T47D (cell line): ENCODE measurements around the gene ALDH16A1.

Source experiments
- DNase-seq, 2 experiments: peaks; one replicate each; pipeline versions ENCODE4 v3.0.0 to v3.0.0-alpha.2; 2011 to 2012; ENCODE audit warnings: low read depth in 1 of 2, low spot score in 1 of 2
- JUND ChIP-seq: IDR thresholded peaks from 2 replicates; pipeline ENCODE4 v1.6.1; 2012; ENCODE audit warnings: low read depth
- in situ Hi-C: cut with HindIII; loops from 2 replicates; pipeline ENCODE4 v1.10.0; 2016; ENCODE audit warnings: low sequenced_read_pairs, low pct_unique_long_range_greater_than_20kb

The ALDH16A1 gene

DNA sequence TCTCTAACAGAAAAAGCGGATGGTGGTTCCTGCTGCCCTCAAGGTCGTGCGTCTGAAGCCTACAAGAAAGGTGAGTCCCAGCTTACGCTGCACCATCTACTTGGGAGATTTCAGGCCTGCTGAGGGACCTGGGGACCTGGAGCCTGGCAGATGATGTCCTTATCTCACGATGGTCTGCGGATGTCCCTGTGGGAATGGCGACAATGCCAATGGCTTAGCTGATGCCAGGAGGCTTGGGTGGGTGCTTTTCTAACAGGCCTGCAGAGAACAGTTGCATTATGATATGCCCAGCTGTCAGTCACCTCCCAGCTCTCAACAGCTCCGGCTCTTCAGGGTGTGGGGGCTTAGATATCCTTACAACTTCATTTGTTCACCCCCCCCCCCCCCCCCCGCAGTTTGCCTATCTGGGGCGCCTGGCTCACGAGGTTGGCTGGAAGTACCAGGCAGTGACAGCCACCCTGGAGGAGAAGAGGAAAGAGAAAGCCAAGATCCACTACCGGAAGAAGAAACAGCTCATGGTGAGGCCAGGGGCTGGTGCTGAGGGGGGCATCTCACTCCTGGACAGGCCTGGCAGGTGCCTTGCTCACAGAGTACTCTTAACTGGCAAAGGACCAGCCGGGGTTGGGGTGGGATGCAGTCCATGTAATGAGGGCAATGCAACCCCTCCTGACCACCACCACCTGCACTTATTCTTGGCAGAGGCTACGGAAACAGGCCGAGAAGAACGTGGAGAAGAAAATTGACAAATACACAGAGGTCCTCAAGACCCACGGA lies 38.2 kb downstream of the ALDH16A1 start:
- TF ChIP-seq JUND, result no peak
- in situ Hi-C loops, result no loop called here

DNA sequence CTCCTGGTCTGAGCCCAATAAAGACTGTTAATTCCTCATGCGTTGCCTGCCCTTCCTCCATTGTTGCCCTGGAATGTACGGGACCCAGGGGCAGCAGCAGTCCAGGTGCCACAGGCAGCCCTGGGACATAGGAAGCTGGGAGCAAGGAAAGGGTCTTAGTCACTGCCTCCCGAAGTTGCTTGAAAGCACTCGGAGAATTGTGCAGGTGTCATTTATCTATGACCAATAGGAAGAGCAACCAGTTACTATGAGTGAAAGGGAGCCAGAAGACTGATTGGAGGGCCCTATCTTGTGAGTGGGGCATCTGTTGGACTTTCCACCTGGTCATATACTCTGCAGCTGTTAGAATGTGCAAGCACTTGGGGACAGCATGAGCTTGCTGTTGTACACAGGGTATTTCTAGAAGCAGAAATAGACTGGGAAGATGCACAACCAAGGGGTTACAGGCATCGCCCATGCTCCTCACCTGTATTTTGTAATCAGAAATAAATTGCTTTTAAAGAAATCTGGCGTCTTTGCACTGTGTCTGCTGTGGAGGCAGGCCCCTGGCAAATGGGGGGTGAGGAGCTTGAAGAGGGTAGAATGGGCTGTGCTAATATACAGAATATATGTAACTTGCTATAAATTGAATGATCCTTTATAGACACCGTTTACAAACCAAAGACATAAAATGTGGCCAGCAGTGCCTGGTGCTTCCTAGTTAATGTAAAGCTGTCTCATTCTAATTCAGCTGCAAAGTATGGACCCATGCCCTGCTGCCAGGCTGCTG lies 39.0 kb downstream of the ALDH16A1 start:
- in situ Hi-C loops, result no loop called here
- TF ChIP-seq JUND, result no peak
- DNase-seq, result no peak

More for the DNA sequence above, 38.2 kb downstream of the ALDH16A1 start:
- DNase-seq, result no peak

DNA sequence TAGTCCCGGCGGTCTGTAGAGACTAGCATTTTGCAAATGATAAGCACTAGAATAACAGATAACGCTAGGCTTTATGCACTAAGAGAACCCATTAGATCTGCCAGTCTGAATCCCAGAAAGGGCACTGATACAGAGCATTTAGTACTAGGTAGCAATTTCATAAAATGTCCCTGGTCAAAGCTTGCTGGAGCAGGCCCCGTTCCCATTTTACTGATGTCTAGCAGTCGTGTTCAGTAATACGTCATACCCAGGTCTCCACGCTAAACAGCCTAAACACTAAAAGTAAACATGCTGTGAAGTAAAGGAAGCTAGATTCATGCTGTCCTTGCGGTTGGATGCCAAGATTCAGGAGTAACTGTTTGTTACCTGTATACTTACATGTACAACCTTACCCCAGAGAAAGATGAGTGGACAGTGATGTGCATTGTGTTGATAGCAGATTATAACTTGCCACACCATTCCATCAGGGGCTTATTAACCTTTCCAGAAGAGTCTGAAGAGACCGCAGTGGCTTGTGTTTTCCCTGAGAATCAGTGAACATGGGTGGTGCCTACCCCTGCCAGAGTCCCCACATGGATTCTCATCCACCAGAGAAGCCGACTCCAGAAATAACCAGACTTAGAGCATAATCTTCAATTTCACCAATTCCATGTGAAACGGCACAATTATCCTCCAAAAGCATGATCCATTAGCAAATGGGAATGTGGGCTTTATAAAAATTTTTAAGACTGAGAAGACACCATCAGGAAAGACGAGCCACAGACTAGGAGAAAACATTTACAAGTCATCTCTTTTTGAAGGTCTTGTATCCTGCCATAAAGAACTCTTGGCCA lies 39.8 kb downstream of the ALDH16A1 start:
- in situ Hi-C loops, result no loop called here
- peak; percentile 25; the same call in 1 of the 2 replicates for TF ChIP-seq JUND
- peak in 1 of 2 experiments; percentile 58 for DNase-seq

DNA sequence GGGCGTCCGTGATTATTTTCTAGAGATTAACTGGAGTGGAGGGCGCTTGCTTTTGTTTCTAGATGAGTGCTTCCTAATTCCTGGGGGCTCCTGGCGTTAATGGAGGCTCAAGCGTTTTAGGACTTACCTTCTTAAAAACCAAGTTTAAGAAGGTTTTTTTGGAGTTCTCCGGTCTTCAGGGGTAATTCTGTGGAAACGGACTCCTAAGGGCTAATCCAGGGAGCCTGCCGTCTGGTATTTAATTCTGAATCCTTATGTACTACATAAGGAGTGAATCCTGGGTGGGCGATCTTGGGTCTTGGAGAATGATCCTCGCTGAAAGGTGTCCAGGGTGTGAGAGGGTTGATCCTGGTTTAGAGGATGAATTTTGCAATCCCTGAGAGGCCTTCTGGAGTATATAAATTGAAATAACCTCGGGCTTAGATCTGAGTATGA lies 43.6 kb downstream of the ALDH16A1 start:
- in situ Hi-C loops, result no loop called here
- no peak for DNase-seq
- no peak for TF ChIP-seq JUND

DNA sequence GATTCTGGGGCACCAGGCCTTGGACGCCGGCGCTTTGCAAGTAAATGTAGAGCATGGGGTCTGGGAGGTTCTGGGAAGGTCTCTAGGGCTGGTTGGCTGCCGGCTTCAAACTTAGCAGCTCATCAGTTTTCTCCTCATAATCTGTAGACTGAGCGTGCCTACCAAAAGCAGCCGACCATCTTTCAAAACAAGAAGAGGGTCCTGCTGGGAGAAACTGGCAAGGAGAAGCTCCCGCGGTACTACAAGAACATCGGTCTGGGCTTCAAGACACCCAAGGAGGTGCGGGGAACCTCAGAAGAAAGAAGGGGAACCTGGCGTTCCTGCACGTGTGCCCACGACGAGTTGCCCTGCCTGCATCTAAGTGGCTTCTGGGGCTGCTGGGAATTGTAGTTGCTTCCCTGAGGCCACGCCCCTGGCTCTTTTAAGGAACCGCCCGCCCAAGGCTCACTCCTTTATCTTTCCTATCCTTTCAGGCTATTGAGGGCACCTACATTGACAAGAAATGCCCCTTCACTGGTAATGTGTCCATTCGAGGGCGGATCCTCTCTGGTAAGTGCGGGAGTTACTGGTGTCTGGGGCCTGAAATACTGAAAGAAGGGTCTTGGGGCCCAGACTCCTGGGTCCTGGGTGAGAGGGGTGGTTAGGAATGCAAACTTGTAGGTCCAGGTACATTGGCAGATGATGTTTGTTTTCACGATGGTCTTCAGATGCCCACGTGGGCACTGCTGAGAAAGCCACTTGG lies 44.2 kb downstream of the ALDH16A1 start:
- in situ Hi-C loops, result no loop called here
- TF ChIP-seq JUND, result no peak
- DNase-seq, result no peak

DNA sequence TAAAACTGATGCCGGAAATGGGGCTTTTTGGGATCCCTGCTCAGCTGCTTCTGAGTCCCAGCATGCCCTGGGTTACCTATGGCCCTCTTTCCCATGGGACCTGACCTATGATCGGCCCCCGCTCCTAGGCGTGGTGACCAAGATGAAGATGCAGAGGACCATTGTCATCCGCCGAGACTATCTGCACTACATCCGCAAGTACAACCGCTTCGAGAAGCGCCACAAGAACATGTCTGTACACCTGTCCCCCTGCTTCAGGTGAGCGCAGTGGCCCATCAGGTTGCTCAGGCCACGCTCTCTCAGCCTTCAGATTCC lies 44.7 kb downstream of the ALDH16A1 start:
- no peak for DNase-seq
- in situ Hi-C loops, result no loop called here
- no peak for TF ChIP-seq JUND

DNA sequence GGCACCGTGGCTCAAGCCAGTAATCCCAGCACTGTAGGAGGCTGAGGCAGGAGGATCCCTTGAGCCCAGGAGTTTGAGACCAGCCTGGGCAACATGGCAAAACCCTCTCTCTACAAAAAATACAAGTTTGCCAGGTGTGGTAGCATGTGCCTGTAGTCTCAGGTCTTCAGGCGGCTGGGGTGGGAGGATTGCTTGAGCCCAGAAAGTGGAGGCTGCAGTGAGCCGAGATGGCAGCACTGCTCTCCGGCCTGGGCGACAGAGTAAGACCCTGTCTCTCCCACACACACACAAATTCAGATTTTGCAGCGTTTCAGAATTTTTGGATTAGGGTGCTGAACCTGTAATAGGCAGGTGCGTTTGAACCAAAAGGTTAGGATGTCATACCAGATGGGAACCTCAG lies 45.5 kb downstream of the ALDH16A1 start:
- TF ChIP-seq JUND, result no peak
- in situ Hi-C loops, result no loop called here
- no peak for DNase-seq

DNA sequence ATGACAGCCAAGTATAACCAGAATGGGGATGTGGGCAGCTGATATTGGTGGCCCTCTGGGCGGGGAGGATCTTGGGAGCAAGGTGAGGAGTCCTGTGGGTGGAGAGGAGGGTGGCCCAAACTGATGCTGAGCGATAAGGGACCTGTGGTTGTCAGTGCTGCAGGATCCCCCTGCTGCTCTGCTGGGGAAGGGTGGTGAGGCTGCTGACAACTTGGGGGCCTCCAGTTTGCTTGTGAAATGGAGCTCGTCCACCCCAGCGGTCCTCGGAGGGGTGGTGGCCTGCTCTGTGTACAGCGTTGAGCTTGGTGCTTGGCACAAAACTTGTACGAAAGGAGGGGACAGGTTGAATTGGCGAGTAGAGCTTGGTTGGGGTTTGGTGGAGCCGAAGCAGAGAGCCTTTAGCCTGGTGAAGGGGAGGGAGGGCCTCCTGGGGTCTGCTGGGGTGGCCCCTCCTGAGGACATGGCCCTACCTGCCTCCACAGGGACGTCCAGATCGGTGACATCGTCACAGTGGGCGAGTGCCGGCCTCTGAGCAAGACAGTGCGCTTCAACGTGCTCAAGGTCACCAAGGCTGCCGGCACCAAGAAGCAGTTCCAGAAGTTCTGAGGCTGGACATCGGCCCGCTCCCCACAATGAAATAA lies 46.1 kb downstream of the ALDH16A1 start:
- TF ChIP-seq JUND, result no peak
- in situ Hi-C loops, result no loop called here
- no peak for DNase-seq

DNA sequence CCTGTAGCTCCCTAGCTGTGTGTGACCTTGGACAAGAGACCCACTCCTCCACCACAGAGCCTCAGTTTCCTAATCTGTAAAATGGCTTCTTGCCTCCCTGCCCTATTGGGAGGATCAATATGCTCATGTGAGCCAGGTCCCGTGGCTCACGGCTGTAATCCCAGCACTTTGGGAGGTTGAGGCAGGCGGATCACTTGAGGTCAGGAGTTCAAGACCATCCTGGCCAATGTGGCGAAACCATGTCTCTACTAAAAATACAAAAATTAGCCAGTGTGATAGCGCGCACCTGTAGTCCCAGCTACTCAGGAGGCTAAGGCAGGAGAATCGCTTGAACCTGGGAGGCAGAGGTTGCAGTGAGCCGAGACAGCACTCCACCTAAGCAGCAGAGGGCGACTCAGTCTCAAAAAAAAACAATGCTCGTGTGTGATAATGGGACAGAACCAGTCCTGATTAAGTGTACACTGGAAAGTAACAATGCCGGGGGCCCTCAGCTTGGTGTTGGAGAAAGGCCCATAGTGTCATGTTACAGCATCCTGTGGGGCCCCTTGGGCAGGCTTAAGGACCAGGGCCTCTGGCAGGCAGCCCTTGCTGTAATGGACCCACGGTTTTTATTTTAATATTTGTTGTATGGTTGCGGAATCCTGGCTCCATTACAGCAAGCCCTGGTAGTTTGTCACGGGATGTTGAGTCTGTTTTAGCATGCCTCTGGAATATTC lies 50.0 kb downstream of the ALDH16A1 start:
- no peak for TF ChIP-seq JUND
- in situ Hi-C loops, result no loop called here
- peak; percentile 30 to 82 for DNase-seq

DNA sequence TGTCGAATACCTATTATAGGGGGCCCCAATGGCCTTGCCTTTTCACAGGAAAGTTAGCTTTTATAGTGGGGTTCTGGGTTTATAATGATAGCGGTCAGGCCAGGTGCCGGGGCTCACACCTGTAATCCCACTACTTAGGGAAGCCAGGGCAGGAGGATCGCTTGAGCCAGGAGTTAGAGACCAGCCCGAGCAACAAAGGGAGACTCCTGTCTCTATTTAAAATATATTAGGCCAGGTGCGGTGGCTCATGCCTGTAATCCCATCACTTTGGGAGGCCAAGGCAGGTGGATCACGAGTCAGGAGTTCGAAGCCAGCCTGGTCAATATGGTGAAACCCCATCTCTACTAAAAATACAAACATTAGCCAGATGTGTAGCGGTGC lies 50.5 kb downstream of the ALDH16A1 start:
- TF ChIP-seq JUND, result no peak
- in situ Hi-C loops, result no loop called here
- DNase-seq, result no peak

DNA sequence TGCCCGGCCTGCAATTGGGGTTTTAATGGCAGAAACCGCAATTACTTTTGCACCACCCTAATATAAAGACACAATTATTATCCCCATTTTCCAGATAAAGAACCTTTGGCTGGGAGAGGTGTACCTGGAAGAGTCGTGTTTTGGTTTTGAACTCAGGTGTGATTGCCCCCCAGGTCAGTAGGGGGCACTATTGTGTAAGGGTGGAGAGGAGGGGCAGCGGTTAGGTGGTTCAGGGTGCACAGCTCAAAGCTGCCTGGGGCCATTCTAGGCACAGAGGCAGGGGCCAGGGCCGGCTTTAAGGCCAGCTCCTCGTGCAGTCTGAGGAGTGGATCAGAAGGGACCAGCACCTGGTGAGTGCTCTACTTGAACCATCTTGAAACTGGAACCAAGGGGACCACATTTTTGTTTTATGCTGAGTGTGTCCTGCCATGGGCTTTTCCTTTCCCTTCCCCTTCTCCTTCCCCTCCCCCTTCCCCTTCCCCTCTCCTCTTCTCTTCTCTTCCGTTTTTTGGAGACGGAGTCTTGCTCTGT lies 53.6 kb downstream of the ALDH16A1 start:
- peak; percentile 33 to 76 for DNase-seq
- no peak for TF ChIP-seq JUND
- in situ Hi-C loops, result no loop called here
